ENCODE results near the gene MOGAT3. TPM values are rescaled to one million over a fixed set of nuclear protein-coding genes. Genes with fewer than 3 reads are reported as not detected.

The MOGAT3 gene
- total and polyA plus RNA-seq, 2 donors, result not detected

DNA sequence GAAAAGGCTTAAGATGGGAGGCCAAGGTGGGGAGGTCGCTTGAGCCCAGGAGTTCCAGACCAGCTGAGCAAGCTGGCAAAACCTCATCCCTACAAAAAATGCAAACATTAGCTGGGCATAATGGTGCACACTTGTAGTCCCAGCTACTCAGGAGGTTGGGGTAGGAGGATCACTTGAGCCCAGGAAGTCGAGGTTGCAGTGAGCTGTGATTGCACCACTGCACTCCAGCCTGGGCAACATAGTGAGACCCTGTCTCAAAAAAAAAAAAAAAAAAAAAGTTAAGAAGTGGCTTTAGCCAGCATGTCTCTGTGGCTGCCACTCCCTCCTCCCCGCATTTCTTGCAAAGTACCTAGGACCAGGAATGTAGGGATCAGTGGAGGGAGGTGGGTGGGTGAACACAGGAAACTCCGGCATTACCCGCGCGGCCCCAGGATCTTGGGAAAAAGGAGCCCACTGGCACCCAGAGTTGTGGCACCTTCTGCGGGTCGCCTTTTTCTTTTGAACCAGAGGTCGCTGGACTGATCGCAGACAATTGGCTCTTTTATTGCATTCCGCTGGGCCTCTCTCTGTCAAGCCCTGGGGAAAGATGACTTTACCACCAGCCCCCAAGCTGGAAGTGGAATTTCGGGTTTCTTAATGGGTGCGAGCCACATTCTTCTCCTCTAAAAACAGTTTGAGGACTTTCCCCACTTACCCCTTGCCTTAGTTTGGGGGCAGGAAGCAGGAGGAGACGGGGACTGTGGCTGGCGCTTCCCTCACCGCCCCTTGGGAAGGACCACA lies 39.0 kb downstream of the MOGAT3 start:
- 80% methylated on average over 17 of the region's 17 CpGs for WGBS
- peaks cover 2% of the 10 kb centered on the region for H3K36me3 ChIP-seq (ENCODE audit: insufficient read depth)
- H3K4me3 ChIP-seq (ENCODE audit: low read depth, low read length), result no peak overlapping the region

GRCh38 chr7:101160910-101161309 lies 39.9 kb downstream of the MOGAT3 start:
- H3K4me3 ChIP-seq (ENCODE audit: low read depth, low read length), result no peak overlapping the region
- peaks cover 2% of the 10 kb centered on the region for H3K36me3 ChIP-seq (ENCODE audit: insufficient read depth)
- peaks cover 3% of the 10 kb centered on the region for H3K4me1 ChIP-seq (ENCODE audit: insufficient read depth)
- no peak overlapping the region for H3K27ac ChIP-seq (ENCODE audit: low read depth)
- DNase-seq (ENCODE audit: extremely low spot score), result no peak

More for the DNA sequence above, 39.0 kb downstream of the MOGAT3 start:
- no peak for DNase-seq (ENCODE audit: extremely low spot score)
- Histone ChIP-seq H3K4me1 (ENCODE audit: insufficient read depth) (peaks cover 3% of the 10 kb centered on the region), H3K27ac (ENCODE audit: low read depth) (no peak overlapping the region)

DNA sequence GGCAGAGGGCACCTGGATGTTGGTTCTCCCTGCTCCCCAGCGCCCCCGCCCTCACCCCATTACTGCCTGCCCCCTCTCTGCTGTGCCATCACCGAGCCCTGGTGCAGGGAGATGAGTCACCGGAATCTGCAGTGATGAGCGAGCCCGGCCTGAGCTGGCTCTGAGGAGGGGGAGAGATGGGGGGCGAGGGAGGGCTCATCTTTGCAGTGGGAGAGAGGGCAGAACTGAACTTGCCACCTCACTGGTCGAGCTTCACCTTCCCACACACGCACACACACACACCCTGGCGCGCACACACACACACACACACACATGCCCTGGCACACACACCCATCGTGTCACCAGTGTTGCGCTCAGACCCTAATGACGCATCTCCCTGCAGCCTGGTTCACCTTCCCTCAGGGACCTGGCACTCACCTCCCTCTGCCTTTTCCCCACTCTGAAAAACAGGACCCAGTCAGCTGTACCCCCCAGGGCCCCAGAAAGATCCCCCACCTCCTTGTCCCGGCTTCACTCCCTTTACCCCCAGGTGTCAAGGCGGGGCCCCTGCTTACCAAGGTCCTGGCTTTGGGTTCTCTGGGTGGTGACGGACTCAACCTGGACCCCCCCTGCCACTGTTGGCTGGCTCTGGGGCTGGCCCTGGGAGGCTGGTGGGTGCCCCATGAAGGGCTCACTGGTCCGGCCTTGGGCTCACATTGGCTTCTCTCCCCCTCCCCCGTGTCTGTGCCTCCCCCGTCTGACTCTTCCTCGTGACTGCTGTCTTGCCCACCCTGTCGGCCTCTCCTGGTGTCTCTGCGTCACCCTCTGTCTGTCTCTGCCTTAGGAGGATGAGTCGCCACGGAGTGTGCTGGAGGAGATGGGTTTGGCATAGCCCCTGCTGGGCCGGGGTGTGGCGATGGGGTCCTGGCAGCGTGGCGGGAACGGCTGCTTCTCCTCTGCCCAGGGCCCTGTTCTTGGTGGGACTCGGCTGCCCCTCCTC lies 40.9 kb downstream of the MOGAT3 start:
- Histone ChIP-seq H3K36me3 (ENCODE audit: insufficient read depth) (peaks cover 2% of the 10 kb centered on the region), H3K27ac (ENCODE audit: low read depth) (no peak overlapping the region), H3K4me1 (ENCODE audit: insufficient read depth) (peaks cover 3% of the 10 kb centered on the region), H3K4me3 (ENCODE audit: low read depth, low read length) (no peak overlapping the region)
- no peak for DNase-seq (ENCODE audit: extremely low spot score)
- whole genome bisulfite sequencing, result 77% methylated on average over 31 of the region's 31 CpGs

DNA sequence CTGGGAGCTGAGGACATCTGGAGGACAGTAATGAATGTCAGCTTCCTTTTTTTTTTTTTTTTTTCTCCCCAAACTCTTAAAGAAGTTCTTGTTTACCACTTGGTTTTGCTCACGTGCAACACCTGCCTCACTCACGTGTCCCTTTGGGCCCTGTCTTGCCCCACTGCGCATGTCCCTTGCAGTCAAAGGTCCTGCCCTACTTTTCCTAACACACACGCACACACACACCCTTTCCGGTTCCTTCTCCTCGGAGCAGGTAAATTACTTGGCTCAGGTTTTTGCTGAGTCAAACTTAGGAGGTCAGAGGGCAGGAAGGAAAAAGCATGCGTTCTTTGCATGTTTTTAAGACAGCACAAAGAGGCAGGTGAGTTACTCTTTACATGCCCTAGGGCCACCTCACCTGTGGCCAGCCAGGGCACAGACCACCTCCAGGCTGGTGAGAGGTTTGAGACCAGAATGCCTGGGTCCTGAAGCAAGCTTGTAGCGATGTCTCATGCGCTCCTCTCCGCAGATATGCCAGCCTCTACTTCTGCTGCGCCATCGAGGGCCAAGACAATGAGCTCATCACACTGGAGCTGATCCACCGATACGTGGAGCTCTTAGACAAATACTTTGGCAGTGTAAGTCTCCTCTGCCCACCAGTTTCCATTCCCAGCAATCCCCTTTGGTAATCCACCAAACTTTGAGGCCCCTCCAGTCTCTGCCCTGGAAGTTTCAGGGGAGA lies 43.8 kb downstream of the MOGAT3 start:
- no peak overlapping the region for H3K4me3 ChIP-seq (ENCODE audit: low read depth, low read length)
- no peak overlapping the region for H3K27ac ChIP-seq (ENCODE audit: low read depth)
- DNase-seq (ENCODE audit: extremely low spot score), result no peak
- H3K4me1 ChIP-seq (ENCODE audit: insufficient read depth), result no peaks in the 10 kb centered on the region
- 87% methylated on average over 14 of the region's 14 CpGs for WGBS
- peaks cover 2% of the 10 kb centered on the region for H3K36me3 ChIP-seq (ENCODE audit: insufficient read depth)

- peaks cover 2% of the 10 kb centered on the region for H3K36me3 ChIP-seq (ENCODE audit: insufficient read depth)
- H3K4me1 ChIP-seq (ENCODE audit: insufficient read depth), result no peaks in the 10 kb centered on the region
- no peak for DNase-seq (ENCODE audit: extremely low spot score)
- WGBS, result 70% methylated on average over 6 of the region's 6 CpGs
- H3K4me3 ChIP-seq (ENCODE audit: low read depth, low read length), result no peak overlapping the region
- H3K27ac ChIP-seq (ENCODE audit: low read depth), result no peak overlapping the region
These were observed 44.6 kb downstream of the MOGAT3 start for GRCh38 chr7:101156277-101156676.

GRCh38 chr7:101155303-101155702 lies 45.5 kb downstream of the MOGAT3 start:
- 53% methylated on average over 4 of the region's 4 CpGs for WGBS
- DNase-seq (ENCODE audit: extremely low spot score), result no peak
- no peak overlapping the region for H3K27ac ChIP-seq (ENCODE audit: low read depth)
- H3K4me1 ChIP-seq (ENCODE audit: insufficient read depth), result no peaks in the 10 kb centered on the region
- H3K4me3 ChIP-seq (ENCODE audit: low read depth, low read length), result peak overlapping the region; percentile 82
- peaks cover 2% of the 10 kb centered on the region for H3K36me3 ChIP-seq (ENCODE audit: insufficient read depth)

GRCh38 chr7:101154693-101155102 lies 46.1 kb downstream of the MOGAT3 start:
- H3K27ac ChIP-seq (ENCODE audit: low read depth), result no peak overlapping the region
- DNase-seq (ENCODE audit: extremely low spot score), result no peak
- H3K4me1 ChIP-seq (ENCODE audit: insufficient read depth), result no peaks in the 10 kb centered on the region

GRCh38 chr7:101153969-101154692 lies 46.7 kb downstream of the MOGAT3 start, which contains the start of gene AP1S1:
TSS of gene AP1S1 (plus strand) at chr7:101154476. CDS start at chr7:101154515, 39 bp downstream.
- WGBS, result 3% methylated on average over 51 of the region's 51 CpGs
- DNase-seq (ENCODE audit: extremely low spot score), result peak; percentile 85
- Histone ChIP-seq H3K36me3 (ENCODE audit: insufficient read depth) (no peaks in the 10 kb centered on the region), H3K4me3 (ENCODE audit: low read depth, low read length) (peak within 1 kb of the TSS; percentile 82), H3K4me1 (ENCODE audit: insufficient read depth) (no peaks in the 10 kb centered on the region), H3K27ac (ENCODE audit: low read depth) (no peak within 1 kb of the TSS)

More at GRCh38 chr7:101154693-101155102, 46.1 kb downstream of the MOGAT3 start:
- WGBS, result under 1% methylated on average over 34 of the region's 34 CpGs
- H3K36me3 ChIP-seq (ENCODE audit: insufficient read depth), result no peaks in the 10 kb centered on the region
- peak overlapping the region; percentile 82 for H3K4me3 ChIP-seq (ENCODE audit: low read depth, low read length)

GRCh38 chr7:101151908-101152651 lies 48.8 kb downstream of the MOGAT3 start:
- Histone ChIP-seq H3K4me3 (ENCODE audit: low read depth, low read length) (no peak overlapping the region), H3K36me3 (ENCODE audit: insufficient read depth) (no peaks in the 10 kb centered on the region), H3K4me1 (ENCODE audit: insufficient read depth) (no peaks in the 10 kb centered on the region), H3K27ac (ENCODE audit: low read depth) (no peak overlapping the region)
- no peak for DNase-seq (ENCODE audit: extremely low spot score)
- 78% methylated on average over 2 of the region's 2 CpGs for WGBS

Small RNA genes within 50 kb of the gene (small RNA-seq; reads per million reads assigned to genes)
- not detected for gene MIR4653

Other genes starting within 250 kb of the MOGAT3 start
- 1.1 TPM for gene MUC12, start 231.5 kb downstream of the MOGAT3 start, total RNA-seq
- gene MUC12, start 231.5 kb downstream of the MOGAT3 start, polyA plus RNA-seq, result 2.1 TPM
- gene MUC17, start 181.0 kb downstream of the MOGAT3 start, total RNA-seq, result not detected
- not detected for gene MUC17, start 181.0 kb downstream of the MOGAT3 start, polyA plus RNA-seq
- 13.5 TPM for gene TRIM56, start 115.6 kb downstream of the MOGAT3 start, total RNA-seq
- gene TRIM56, start 115.6 kb downstream of the MOGAT3 start, polyA plus RNA-seq, result 15.4 TPM
- 3.1 TPM for gene SERPINE1, start 73.9 kb downstream of the MOGAT3 start, total RNA-seq
- gene SERPINE1, start 73.9 kb downstream of the MOGAT3 start, polyA plus RNA-seq, result 45.6 TPM
- gene AP1S1, start 46.6 kb downstream of the MOGAT3 start, total RNA-seq, result 40.8 TPM
- 41.0 TPM for gene AP1S1, start 46.6 kb downstream of the MOGAT3 start, polyA plus RNA-seq
- not detected for gene VGF, start 35.5 kb downstream of the MOGAT3 start, total RNA-seq
- gene VGF, start 35.5 kb downstream of the MOGAT3 start, polyA plus RNA-seq, result 0.18 TPM
- not detected for gene NAT16, start 20.7 kb downstream of the MOGAT3 start, total RNA-seq
- gene NAT16, start 20.7 kb downstream of the MOGAT3 start, polyA plus RNA-seq, result not detected
- 24.8 TPM for gene PLOD3, start 16.5 kb upstream of the MOGAT3 start, total RNA-seq
- gene PLOD3, start 16.5 kb upstream of the MOGAT3 start, polyA plus RNA-seq, result 57.6 TPM
- 59.5 TPM for gene ZNHIT1, start 17.1 kb upstream of the MOGAT3 start, total RNA-seq
- 77.5 TPM for gene ZNHIT1, start 17.1 kb upstream of the MOGAT3 start, polyA plus RNA-seq
- gene CLDN15, start 36.8 kb upstream of the MOGAT3 start, total RNA-seq, result 5.3 TPM
- gene CLDN15, start 36.8 kb upstream of the MOGAT3 start, polyA plus RNA-seq, result 15.2 TPM
- 66.7 TPM for gene FIS1, start 44.0 kb upstream of the MOGAT3 start, total RNA-seq
- 247 TPM for gene FIS1, start 44.0 kb upstream of the MOGAT3 start, polyA plus RNA-seq
- gene IFT22, start 120.8 kb upstream of the MOGAT3 start, total RNA-seq, result 28.2 TPM
- gene IFT22, start 120.8 kb upstream of the MOGAT3 start, polyA plus RNA-seq, result 32.9 TPM
- gene COL26A1, start 161.8 kb upstream of the MOGAT3 start, total RNA-seq, result 2.9 TPM
- gene COL26A1, start 161.8 kb upstream of the MOGAT3 start, polyA plus RNA-seq, result 0.06 TPM